ENCODE results near the gene TSPAN31.

The TSPAN31 gene

DNA sequence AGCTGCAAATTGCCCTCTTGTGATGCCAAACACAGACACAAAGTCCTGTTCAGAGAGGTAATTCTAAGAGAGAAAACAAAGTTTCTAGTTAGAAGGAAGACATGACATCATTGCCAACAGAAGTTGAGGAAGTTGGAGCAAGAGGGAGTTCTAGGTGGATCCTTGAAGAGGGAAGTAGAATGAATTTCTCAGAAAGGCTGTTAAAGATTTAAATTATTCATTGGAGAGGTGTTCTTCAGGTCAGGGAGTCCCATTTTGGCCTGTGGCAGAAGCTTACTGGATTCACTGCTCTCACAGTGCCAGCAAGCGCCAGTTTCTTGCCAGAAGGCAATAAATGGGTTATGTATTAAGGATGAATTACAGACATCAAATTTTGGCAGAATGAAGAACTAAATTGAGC, 53.1 kb downstream of the TSPAN31 start:
- no peak for DNase-seq
